Neural cell (in vitro differentiated cells): ENCODE results near the gene JMJD1C. TPM values are rescaled to one million over a fixed set of nuclear protein-coding genes. Genes with fewer than 3 reads are reported as not detected.
A peak's percentile ranks its signal among the peaks of the same experiment; 100 is the strongest.

Experiments
- H2AFZ ChIP-seq: fragments of 200-600, 300-800 bp; sonication (generic), shearing (Covaris generic); 2 replicates; pipeline ENCODE4 v1.6.0; 2014; ENCODE audit warnings: low read depth, mild to moderate bottlenecking, antibody characterized with exemption, low read length, moderate library complexity
- H3F3A ChIP-seq: fragments of 200-600 bp; shearing (Covaris generic); 2 replicates; pipeline ENCODE4 v1.6.1; 2016; ENCODE audit warnings: mild to moderate bottlenecking, moderate library complexity, mixed read lengths, antibody characterized with exemption, low read length; ENCODE audit not compliant: insufficient read depth, poor library complexity, severe bottlenecking
- H3K27ac ChIP-seq: fragments of 200-600, 300-800 bp; sonication (generic), shearing (Covaris generic); 2 replicates; pipeline ENCODE4 v1.5.1; 2014; ENCODE audit warnings: mild to moderate bottlenecking, low read length, moderate library complexity
- H3K27me3 ChIP-seq: fragments of 300-800, 200-600 bp; sonication (generic), shearing (Covaris generic); 2 replicates; pipeline ENCODE4 v1.6.0; 2014; ENCODE audit warnings: mild to moderate bottlenecking, low read depth, low read length, moderate library complexity; ENCODE audit not compliant: insufficient read depth
- H3K36me3 ChIP-seq: fragments of 300-800, 200-600 bp; sonication (generic), shearing (Covaris generic); 2 replicates; pipeline ENCODE4 v1.5.1; 2014; ENCODE audit warnings: mild to moderate bottlenecking, antibody characterized with exemption, low read length, moderate library complexity; ENCODE audit not compliant: insufficient read depth
- H3K4me2 ChIP-seq: fragments of 300-800, 200-600 bp; sonication (generic), shearing (Covaris generic); 2 replicates; pipeline ENCODE4 v1.6.0; 2014; ENCODE audit warnings: mild to moderate bottlenecking, low read length
- H3K4me3 ChIP-seq: fragments of 300-800, 200-600 bp; sonication (generic), shearing (Covaris generic); 2 replicates; pipeline ENCODE4 v1.5.1; 2014; ENCODE audit warnings: mild to moderate bottlenecking, low read length, moderate library complexity
- H3K79me2 ChIP-seq: fragments of 200-600 bp; shearing (Covaris generic); replicated peaks from 2 replicates; pipeline ENCODE4 v1.6.0; 2014; ENCODE audit warnings: mild to moderate bottlenecking, low read length, moderate library complexity; ENCODE audit not compliant: insufficient read depth
- H3K9ac ChIP-seq: fragments of 300-800, 200-600 bp; sonication (generic), shearing (Covaris generic); 2 replicates; pipeline ENCODE4 v1.6.1; 2016; ENCODE audit warnings: mild to moderate bottlenecking, low read length, mixed read lengths
- H3K9me2 ChIP-seq: fragments of 200-600 bp; shearing (Covaris generic); 2 replicates; pipeline ENCODE4 v1.6.1; 2016; ENCODE audit warnings: mild to moderate bottlenecking, low read length, mixed read lengths; ENCODE audit not compliant: insufficient read depth
- H3K9me3 ChIP-seq: fragments of 200-600, 300-800 bp; sonication (generic), shearing (Covaris generic); 2 replicates; pipeline ENCODE4 v1.6.1; 2016; ENCODE audit warnings: mild to moderate bottlenecking, mixed run types, low read length, moderate library complexity, mixed read lengths
- H4K20me1 ChIP-seq: fragments of 200-600 bp; shearing (Covaris generic); 2 replicates; pipeline ENCODE4 v1.6.1; 2016; ENCODE audit warnings: mild to moderate bottlenecking, mixed run types; ENCODE audit not compliant: insufficient read depth
- EP300 ChIP-seq: fragments of 450-650 bp; conservative IDR thresholded peaks from 2 replicates; pipeline ENCODE4 v1.6.1; 2014; ENCODE audit warnings: antibody characterized with exemption, mild to moderate bottlenecking, moderate library complexity; ENCODE audit not compliant: poor library complexity, severe bottlenecking
- EZH2 ChIP-seq: fragments of 200-600, 300-800 bp; shearing (Covaris generic), sonication (generic); IDR thresholded peaks from 2 replicates; pipeline ENCODE4 v1.6.1; 2014; ENCODE audit warnings: antibody characterized with exemption, low read length, borderline replicate concordance, mild to moderate bottlenecking; ENCODE audit not compliant: insufficient read depth, poor library complexity, severe bottlenecking
- MXI1 ChIP-seq: fragments of 450-650 bp; conservative IDR thresholded peaks from 2 replicates; pipeline ENCODE4 v1.6.1; 2014; ENCODE audit warnings: antibody characterized with exemption, mild to moderate bottlenecking; ENCODE audit not compliant: poor library complexity, severe bottlenecking
- POLR2AphosphoS5 ChIP-seq: IDR thresholded peaks from 2 replicates; pipeline ENCODE4 v1.6.1; 2012
- RAD21 ChIP-seq: fragments of 450-650 bp; conservative IDR thresholded peaks from 2 replicates; pipeline ENCODE4 v1.6.1; 2014; ENCODE audit warnings: antibody characterized with exemption, mild to moderate bottlenecking, moderate library complexity
- SMC3 ChIP-seq: fragments of 450-650 bp; conservative IDR thresholded peaks from 2 replicates; pipeline ENCODE4 v1.6.1; 2014; ENCODE audit warnings: antibody characterized with exemption, mild to moderate bottlenecking, moderate library complexity; ENCODE audit not compliant: poor library complexity
- TAF1 ChIP-seq: IDR thresholded peaks from 2 replicates; pipeline ENCODE4 v1.6.1; 2012; ENCODE audit warnings: low read depth
- polyA plus RNA-seq: library from polyadenylated mRNA; depleted of rRNA; stranded (reverse); fragments of >200 nt; gene quantifications from 2 replicates; pipeline ENCODE4 v1.2.3, GENCODE V29; 2014
- TF ChIP-seq, protein P1 (sequence below): IDR thresholded peaks from 2 replicates; pipeline ENCODE4 v1.6.1; 2012; ENCODE audit warnings: borderline replicate concordance
- TF ChIP-seq, protein P2 (sequence below): fragments of 450-650 bp; IDR thresholded peaks from 2 replicates; pipeline ENCODE4 v1.5.1; 2014; ENCODE audit warnings: antibody characterized with exemption, mild to moderate bottlenecking, moderate library complexity; ENCODE audit not compliant: poor library complexity, severe bottlenecking

Gene JMJD1C
- polyA plus RNA-seq, 1 donor from 2014 or later: 108 TPM

- H3F3A ChIP-seq: peaks cover 6% of the 10 kb centered on the region
- H3K4me3 ChIP-seq: peak overlapping the region; percentile 73
- H3K36me3 ChIP-seq: no peaks in the 10 kb centered on the region
- H4K20me1 ChIP-seq: peaks cover 6% of the 10 kb centered on the region
- no peak for TF ChIP-seq EZH2
- TF ChIP-seq POLR2AphosphoS5: peak; percentile 81
- peak; percentile 56 for TF ChIP-seq MXI1
- peak; percentile 46 for TF ChIP-seq RAD21
- TF ChIP-seq EP300: peak; percentile 66
- TF ChIP-seq, protein P1, sequence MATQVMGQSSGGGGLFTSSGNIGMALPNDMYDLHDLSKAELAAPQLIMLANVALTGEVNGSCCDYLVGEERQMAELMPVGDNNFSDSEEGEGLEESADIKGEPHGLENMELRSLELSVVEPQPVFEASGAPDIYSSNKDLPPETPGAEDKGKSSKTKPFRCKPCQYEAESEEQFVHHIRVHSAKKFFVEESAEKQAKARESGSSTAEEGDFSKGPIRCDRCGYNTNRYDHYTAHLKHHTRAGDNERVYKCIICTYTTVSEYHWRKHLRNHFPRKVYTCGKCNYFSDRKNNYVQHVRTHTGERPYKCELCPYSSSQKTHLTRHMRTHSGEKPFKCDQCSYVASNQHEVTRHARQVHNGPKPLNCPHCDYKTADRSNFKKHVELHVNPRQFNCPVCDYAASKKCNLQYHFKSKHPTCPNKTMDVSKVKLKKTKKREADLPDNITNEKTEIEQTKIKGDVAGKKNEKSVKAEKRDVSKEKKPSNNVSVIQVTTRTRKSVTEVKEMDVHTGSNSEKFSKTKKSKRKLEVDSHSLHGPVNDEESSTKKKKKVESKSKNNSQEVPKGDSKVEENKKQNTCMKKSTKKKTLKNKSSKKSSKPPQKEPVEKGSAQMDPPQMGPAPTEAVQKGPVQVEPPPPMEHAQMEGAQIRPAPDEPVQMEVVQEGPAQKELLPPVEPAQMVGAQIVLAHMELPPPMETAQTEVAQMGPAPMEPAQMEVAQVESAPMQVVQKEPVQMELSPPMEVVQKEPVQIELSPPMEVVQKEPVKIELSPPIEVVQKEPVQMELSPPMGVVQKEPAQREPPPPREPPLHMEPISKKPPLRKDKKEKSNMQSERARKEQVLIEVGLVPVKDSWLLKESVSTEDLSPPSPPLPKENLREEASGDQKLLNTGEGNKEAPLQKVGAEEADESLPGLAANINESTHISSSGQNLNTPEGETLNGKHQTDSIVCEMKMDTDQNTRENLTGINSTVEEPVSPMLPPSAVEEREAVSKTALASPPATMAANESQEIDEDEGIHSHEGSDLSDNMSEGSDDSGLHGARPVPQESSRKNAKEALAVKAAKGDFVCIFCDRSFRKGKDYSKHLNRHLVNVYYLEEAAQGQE: peak; percentile 95
- TF ChIP-seq, protein P2, sequence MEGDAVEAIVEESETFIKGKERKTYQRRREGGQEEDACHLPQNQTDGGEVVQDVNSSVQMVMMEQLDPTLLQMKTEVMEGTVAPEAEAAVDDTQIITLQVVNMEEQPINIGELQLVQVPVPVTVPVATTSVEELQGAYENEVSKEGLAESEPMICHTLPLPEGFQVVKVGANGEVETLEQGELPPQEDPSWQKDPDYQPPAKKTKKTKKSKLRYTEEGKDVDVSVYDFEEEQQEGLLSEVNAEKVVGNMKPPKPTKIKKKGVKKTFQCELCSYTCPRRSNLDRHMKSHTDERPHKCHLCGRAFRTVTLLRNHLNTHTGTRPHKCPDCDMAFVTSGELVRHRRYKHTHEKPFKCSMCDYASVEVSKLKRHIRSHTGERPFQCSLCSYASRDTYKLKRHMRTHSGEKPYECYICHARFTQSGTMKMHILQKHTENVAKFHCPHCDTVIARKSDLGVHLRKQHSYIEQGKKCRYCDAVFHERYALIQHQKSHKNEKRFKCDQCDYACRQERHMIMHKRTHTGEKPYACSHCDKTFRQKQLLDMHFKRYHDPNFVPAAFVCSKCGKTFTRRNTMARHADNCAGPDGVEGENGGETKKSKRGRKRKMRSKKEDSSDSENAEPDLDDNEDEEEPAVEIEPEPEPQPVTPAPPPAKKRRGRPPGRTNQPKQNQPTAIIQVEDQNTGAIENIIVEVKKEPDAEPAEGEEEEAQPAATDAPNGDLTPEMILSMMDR: peak; percentile 50
- TF ChIP-seq TAF1: peak; percentile 97
- TF ChIP-seq SMC3: peak; percentile 48
- H3K79me2 ChIP-seq: peaks cover 37% of the 10 kb centered on the region
- H3K27me3 ChIP-seq: no peaks in the 10 kb centered on the region
- H2AFZ ChIP-seq: peak overlapping the region; percentile 23
- H3K4me2 ChIP-seq: peak overlapping the region; percentile 85
- H3K27ac ChIP-seq: peak overlapping the region; percentile 92
- no peaks in the 10 kb centered on the region for H3K9me2 ChIP-seq
- peak overlapping the region; percentile 80 for H3K9ac ChIP-seq
- H3K9me3 ChIP-seq: no peaks in the 10 kb centered on the region
These were observed 196.8 kb downstream of the JMJD1C start for GRCh38 chr10:63268798-63269503.

DNA sequence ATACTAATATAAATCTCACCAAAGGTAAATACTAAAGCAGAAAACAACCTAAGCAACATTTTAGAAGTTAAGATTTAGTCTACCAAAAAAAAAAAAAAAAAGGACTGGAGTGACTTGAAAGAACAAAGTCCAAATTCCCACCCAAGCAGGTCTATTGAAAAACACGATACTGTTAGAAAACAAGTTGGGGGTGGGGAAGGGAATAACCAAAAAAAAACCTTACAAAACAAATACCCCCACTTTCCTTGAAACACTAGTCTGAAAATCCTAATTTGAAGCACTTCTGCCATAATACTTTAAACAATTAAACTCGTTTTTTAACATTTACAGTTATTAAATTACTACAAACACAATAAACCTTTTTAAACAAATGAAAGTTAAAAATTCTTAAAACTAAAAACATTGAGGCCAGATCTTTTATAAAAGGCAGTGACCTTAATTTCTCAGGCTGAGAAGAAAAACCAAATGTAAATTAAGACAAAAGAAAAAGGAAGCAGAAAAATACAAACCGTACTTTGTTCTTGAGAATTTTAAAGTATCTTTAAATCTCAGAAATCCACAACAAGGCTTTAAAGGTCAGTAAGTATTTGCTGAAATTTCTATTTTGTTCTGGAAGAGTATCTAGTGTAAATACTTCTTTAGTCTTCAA lies 197.5 kb downstream of the JMJD1C start:
- Histone ChIP-seq H4K20me1 (peaks cover 6% of the 10 kb centered on the region), H3K27me3 (no peaks in the 10 kb centered on the region), H3K4me2 (peak overlapping the region; percentile 85), H3K9me3 (no peaks in the 10 kb centered on the region), H3K4me3 (peak overlapping the region; percentile 73), H3K36me3 (no peaks in the 10 kb centered on the region), H3K9me2 (no peaks in the 10 kb centered on the region), H2AFZ (no peak overlapping the region), H3K27ac (peak overlapping the region; percentile 92), H3F3A (peaks cover 6% of the 10 kb centered on the region), H3K9ac (peak overlapping the region; percentile 80), H3K79me2 (peaks cover 44% of the 10 kb centered on the region)
- no peak for TF ChIP-seq MXI1
- no peak for TF ChIP-seq TAF1
- TF ChIP-seq, protein P1: no peak
- TF ChIP-seq, protein P2: no peak
- TF ChIP-seq EZH2: no peak
- no peak for TF ChIP-seq EP300
- TF ChIP-seq SMC3: no peak
- TF ChIP-seq POLR2AphosphoS5: no peak
- TF ChIP-seq RAD21: no peak
